ENCODE data around the gene KLHL42. TPM values are rescaled to one million over a fixed set of nuclear protein-coding genes. Genes with fewer than 3 reads are reported as not detected.
A peak's percentile ranks its signal among the peaks of the same experiment; 100 is the strongest.
"Not testable (repeated sequence)": the region's sequence is repeated elsewhere in the genome, so short reads cannot be mapped to it uniquely, and the experiment has no call there.

Gene KLHL42
- total and polyA plus RNA-seq, 9 of the 15 experiments (the other 6 are each of a cell fraction or from before 2014, with no cell fraction given) = 1.5 to 11.8 (median 9.6) TPM

DNA sequence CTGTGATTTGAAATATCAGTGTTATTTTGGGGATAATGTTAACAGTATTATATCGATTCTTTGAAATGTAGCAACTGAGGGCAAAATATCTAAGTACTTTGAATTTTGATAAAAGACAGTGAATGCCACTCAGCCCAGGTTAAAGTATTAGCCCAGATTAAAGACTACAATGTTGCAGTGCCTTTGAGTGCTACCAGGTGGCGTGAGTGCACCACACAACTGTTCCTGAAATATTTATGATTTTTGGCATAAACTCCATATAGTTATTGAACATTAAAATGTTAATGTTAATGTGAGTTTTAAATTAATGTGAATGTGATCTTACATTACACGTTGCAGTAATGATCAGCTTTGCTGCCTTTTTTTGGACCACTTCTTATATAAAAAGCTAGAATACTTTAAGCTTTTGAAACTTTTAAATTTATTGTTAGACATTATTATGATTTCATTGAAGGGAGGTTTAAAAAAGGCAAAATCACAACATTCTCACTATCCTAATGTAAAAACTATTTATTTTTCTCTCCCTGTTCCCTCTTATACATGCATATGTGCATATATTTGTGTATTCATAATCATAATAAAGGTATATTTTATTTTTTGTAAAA is 46.9 kb upstream of the KLHL42 start (continued):
- TF ChIP-seq SIN3B (IDR thresholded peaks at IDR 0.05; ENCODE audit: low read depth) (no peak), HIVEP1 (CRISPR knock-in tag; IDR thresholded peaks at IDR 0.05) (no peak), CC2D1A (IDR thresholded peaks at IDR 0.05) (0 out of 2 replicates have a peak, but pooled peaks have one; percentile 22), TCFL5 (CRISPR knock-in tag; conservative IDR thresholded peaks at IDR 0.05) (no peak)

- Histone ChIP-seq H3K4me1 (replicated peaks in 1 of 2; ENCODE audit: control insufficient read depth in 2 of 2, insufficient read depth in 2 of 2, low read length in 2 of 2) (no peaks in the 10 kb centered on the region), H3K79me2 (ENCODE audit: control insufficient read depth, insufficient read depth, low read length) (peaks cover 8% of the 10 kb centered on the region; the same call in 2 of the 3 replicates), H3K27me3 (ENCODE audit: control insufficient read depth in 2 of 2, insufficient read depth in 2 of 2, low read length in 2 of 2) (no peaks in the 10 kb centered on the region), H3K4me3 (no peak overlapping the region), H3K36me3 (ENCODE audit: control insufficient read depth, insufficient read depth, low read length) (peaks cover 82% of the 10 kb centered on the region), H3K27ac (ENCODE audit: extremely low read depth, low read depth, low read length) (no peak overlapping the region), H3K9me3 (replicated peaks; ENCODE audit: control insufficient read depth, insufficient read depth, low read depth, low read length) (no peaks in the 10 kb centered on the region), H3K9me1 (ENCODE audit: control insufficient read depth, insufficient read depth, low read length) (no peaks in the 10 kb centered on the region), H3K4me2 (ENCODE audit: insufficient read depth, low read length) (no peak overlapping the region), H3K9ac (ENCODE audit: insufficient read depth in 1 of 2, low read depth in 2 of 2, low read length in 2 of 2) (no peak overlapping the region), H4K20me1 (replicated peaks; ENCODE audit: control insufficient read depth, insufficient read depth, low read length) (no peaks in the 10 kb centered on the region), H2AFZ (ENCODE audit: low read depth, low read length) (no peak overlapping the region)
- POLR2A ChIA-PET = interaction anchor here (1.5 kb wide), 1 partner anchor 46 kb away, joined by 4 read pairs; the partner anchor contains the start of genes KLHL42 and MANSC4
- in situ Hi-C loops (cut with MboI) (no loop called here), intact Hi-C loops (cut with micrococcal nuclease) (loop anchor here (1.0 to 10.0 kb wide), 4 partner anchors 87 to 1141 kb away; no protein-coding TSS in a partner anchor)
- FAIRE-seq = no peak
- DNase-seq (ENCODE audit: extremely low read depth in 1 of 4, low spot score in 3 of 4) = no peak
- no peak for ATAC-seq
- BruUV-seq (replicated peaks) = no TSS peak
- WGBS (ENCODE audit: insufficient coverage, low coverage, missing lambda C conversion rate) = 100% methylated on average over 1 of the region's 1 CpG
- CTCF ChIA-PET (ENCODE audit: low intra/inter-chr PET ratio) = interaction anchor here (1.1 to 2.3 kb wide), 5 partner anchors 87 to 1139 kb away, joined by 3 to 20 read pairs (median 4); no protein-coding TSS in a partner anchor
- no peak for TF ChIP-seq CBX8 (IDR thresholded peaks at IDR 0.05; ENCODE audit: borderline replicate concordance, extremely low read depth, low read depth, low read length, poor library complexity, severe bottlenecking)
- no peak for TF ChIP-seq HMG20A (CRISPR knock-in tag; conservative IDR thresholded peaks at IDR 0.05)
These were observed 46.2 kb upstream of the KLHL42 start for GRCh38 chr12:27733791-27734190.

- H3K27ac ChIP-seq (ENCODE audit: extremely low read depth, low read depth, low read length); BruUV-seq (replicated peaks); H3K9ac ChIP-seq (ENCODE audit: insufficient read depth in 1 of 2, low read depth in 2 of 2, low read length in 2 of 2); H3K27me3 ChIP-seq (ENCODE audit: control insufficient read depth in 2 of 2, insufficient read depth in 2 of 2, low read length in 2 of 2); in situ Hi-C loops (cut with MboI); FAIRE-seq; H3K4me1 ChIP-seq (replicated peaks in 1 of 2; ENCODE audit: control insufficient read depth in 2 of 2, insufficient read depth in 2 of 2, low read length in 2 of 2); H4K20me1 ChIP-seq (replicated peaks; ENCODE audit: control insufficient read depth, insufficient read depth, low read length); ATAC-seq; H3K9me3 ChIP-seq (replicated peaks; ENCODE audit: control insufficient read depth, insufficient read depth, low read depth, low read length); H3K4me3 ChIP-seq; H3K4me2 ChIP-seq (ENCODE audit: insufficient read depth, low read length); H3K79me2 ChIP-seq (ENCODE audit: control insufficient read depth, insufficient read depth, low read length); DNase-seq (ENCODE audit: extremely low read depth in 1 of 4, low spot score in 3 of 4); H2AFZ ChIP-seq (ENCODE audit: low read depth, low read length); H3K9me1 ChIP-seq (ENCODE audit: control insufficient read depth, insufficient read depth, low read length): not testable (repeated sequence)
- ChIA-PET POLR2A (interaction anchor here (1.0 to 1.5 kb wide), 2 partner anchors 45 to 206 kb away, joined by 3 to 4 read pairs; partner anchors contain the start of genes KLHL42 and MANSC4), CTCF (ENCODE audit: low intra/inter-chr PET ratio) (interaction anchor here (1.1 to 2.3 kb wide), 3 partner anchors 87 to 1138 kb away, joined by 3 to 20 read pairs (median 12); no protein-coding TSS in a partner anchor)
- 93% methylated on average over 8 of the region's 9 CpGs for WGBS (ENCODE audit: insufficient coverage, low coverage, missing lambda C conversion rate)
- peaks cover 82% of the 10 kb centered on the region for H3K36me3 ChIP-seq (ENCODE audit: control insufficient read depth, insufficient read depth, low read length)
- intact Hi-C loops (cut with micrococcal nuclease) = loop anchor here (10.0 kb wide), 2 partner anchors 440 to 1140 kb away; no protein-coding TSS in a partner anchor
These were observed 45.7 kb upstream of the KLHL42 start for GRCh38 chr12:27734321-27734720.

All from K562 (cell line).